Ovary (tissue), 3 donors: ENCODE measurements around the gene SPAG8.

Experiments
- CTCF ChIP-seq, 3 donors: fragments of 450-650 bp in 2 of 3; fragments of 200-600 bp in 1 of 3; IDR thresholded peaks; one replicate each; pipeline versions ENCODE4 v1.5.1 to v1.8.0; 2016 to 2022; ENCODE audit warnings: antibody characterized with exemption in 3 of 3, mild to moderate bottlenecking in 1 of 3
- EP300 ChIP-seq: sonication (generic); formaldehyde crosslinking; IDR thresholded peaks from one replicate; pipeline ENCODE4 v1.6.1; 2017; ENCODE audit warnings: antibody characterized with exemption
- POLR2A ChIP-seq: fragments of 450-650 bp; IDR thresholded peaks from one replicate; pipeline ENCODE4 v1.6.1; 2017; ENCODE audit warnings: antibody characterized with exemption, mild to moderate bottlenecking, moderate library complexity
- donor health status: DM: no; HTN: no; CAD: no.

- TF ChIP-seq CTCF (IDR thresholded peaks at IDR 0.05) (no peak), POLR2A (no peak), EP300 (no peak)
Observed at GRCh38 chr9:35771534-35771933, 40.5 kb downstream of the SPAG8 start.
